Cardiac muscle cell (in vitro differentiated cells and primary cell): ENCODE measurements around the gene S100A2. TPM values are rescaled to one million over a fixed set of nuclear protein-coding genes. Genes with fewer than 3 reads are reported as not detected.
A peak's percentile ranks its signal among the peaks of the same experiment; 100 is the strongest.

ENCODE experiments used
- DNase-seq, 2 donors: peaks; one replicate each; pipeline versions ENCODE4 v3.0.0 to v3.0.0-alpha.2; 2010 to 2017; ENCODE audit warnings: low read depth in 1 of 2, low spot score in 1 of 2
- H3K27ac ChIP-seq: fragments of 200-600 bp; sonication (generic); 2 replicates; pipeline ENCODE4 v1.5.1; 2016
- H3K27me3 ChIP-seq: fragments of 200-600 bp; sonication (generic); 2 replicates; pipeline ENCODE4 v1.6.0; 2016; ENCODE audit warnings: control low read depth
- H3K36me3 ChIP-seq: fragments of 200-600 bp; sonication (generic); 2 replicates; pipeline ENCODE4 v1.5.1; 2016; ENCODE audit warnings: control low read depth
- H3K4me1 ChIP-seq: fragments of 200-600 bp; sonication (generic); 2 replicates; pipeline ENCODE4 v1.8.1; 2017; ENCODE audit warnings: low read depth, mild to moderate bottlenecking, mixed run types
- H3K4me3 ChIP-seq: fragments of 200-600 bp; sonication (generic); 2 replicates; pipeline ENCODE4 v1.5.1; 2016; ENCODE audit warnings: mild to moderate bottlenecking
- H3K9me3 ChIP-seq: fragments of 200-600 bp; sonication (generic); 2 replicates; pipeline ENCODE4 v1.5.1; 2017; ENCODE audit warnings: low read depth, mild to moderate bottlenecking, control low read depth
- CTCF ChIP-seq: IDR thresholded peaks from 2 replicates; pipeline ENCODE4 v1.5.1; 2012; ENCODE audit warnings: low read depth, mild to moderate bottlenecking, low read length
- polyA plus RNA-seq: library from polyadenylated mRNA; unstranded; fragments of >200 nt; fragmentation: Nextera tagmentation; extraction: Ambion mirVana; gene quantifications from 2 replicates; pipeline ENCODE4 v1.2.1, GENCODE V29; 2016
- total RNA-seq: library from RNA; depleted of rRNA; stranded (reverse); fragments of >200 nt; gene quantifications from 2 replicates; pipeline ENCODE4 v1.2.3, GENCODE V29; 2016

S100A2 gene
- total RNA-seq (0.35 TPM in 1 of 2 replicates, not detected in the other), polyA plus RNA-seq (2.3 and 3.7 TPM in 2 replicates)

GRCh38 chr1:153565529-153566374 lies at the start of gene S100A2:
S100A2 (minus strand) TSS chr1:153565844; CDS start chr1:153563877, 1,967 bp downstream.
- Histone ChIP-seq H3K27me3 (no peaks in the 10 kb centered on the region), H3K9me3 (no peaks in the 10 kb centered on the region), H3K4me1 (peaks cover 28% of the 10 kb centered on the region), H3K27ac (peak within 1 kb of the TSS; percentile 21), H3K4me3 (no peak within 1 kb of the TSS), H3K36me3 (no peaks in the 10 kb centered on the region)
- DNase-seq: peak in 1 of 2 donors; percentile 86
- TF ChIP-seq CTCF: no peak

DNA sequence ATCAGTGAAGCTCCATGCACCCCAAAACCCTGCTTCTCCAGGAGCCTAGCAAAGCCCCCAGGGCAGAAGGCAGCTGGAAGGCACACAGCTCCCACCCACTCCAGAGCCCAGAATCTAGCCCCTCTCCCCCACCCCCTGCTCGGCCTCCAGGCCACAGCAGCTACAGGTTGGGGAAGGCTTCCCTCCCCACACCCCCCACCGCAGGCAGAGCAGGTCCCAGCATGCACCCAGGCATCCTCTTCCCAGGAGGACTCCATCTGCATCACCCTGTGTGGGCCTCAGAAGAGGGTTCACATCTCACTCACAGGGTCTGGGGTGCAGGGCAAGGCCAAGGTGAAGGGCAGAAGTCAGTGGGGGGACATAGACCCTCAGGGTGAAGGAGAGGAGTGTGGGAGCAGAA lies 49.8 kb upstream of the S100A2 start:
- no peaks in the 10 kb centered on the region for H3K36me3 ChIP-seq
- DNase-seq: no peak
- no peak overlapping the region for H3K27ac ChIP-seq
- no peaks in the 10 kb centered on the region for H3K9me3 ChIP-seq
- H3K4me1 ChIP-seq: peaks cover 16% of the 10 kb centered on the region
- no peak for TF ChIP-seq CTCF
- no peak overlapping the region for H3K4me3 ChIP-seq
- H3K27me3 ChIP-seq: no peaks in the 10 kb centered on the region

DNA sequence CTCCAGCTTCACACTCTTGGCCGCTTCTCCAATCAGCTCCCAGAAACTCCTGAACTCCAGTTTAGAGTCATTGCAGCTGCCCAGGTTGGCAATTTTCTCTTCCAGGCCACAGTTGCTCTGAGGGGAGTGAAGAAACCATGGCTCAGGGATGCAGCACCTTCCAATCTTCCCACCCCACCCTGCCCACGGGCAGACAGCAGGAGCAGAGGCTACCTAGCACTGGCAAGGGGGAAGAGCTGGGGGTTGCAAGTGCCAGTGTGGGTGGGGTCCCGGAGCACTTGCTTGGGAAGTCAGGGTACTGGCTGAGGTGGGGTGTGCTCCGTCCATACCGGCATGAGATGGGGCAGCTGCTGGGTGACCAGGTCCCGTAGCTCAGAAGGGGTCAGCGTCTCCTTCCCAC lies 49.3 kb upstream of the S100A2 start:
- no peak for TF ChIP-seq CTCF
- DNase-seq: no peak
- Histone ChIP-seq H3K4me1 (peaks cover 21% of the 10 kb centered on the region), H3K9me3 (no peaks in the 10 kb centered on the region), H3K27ac (no peak overlapping the region), H3K4me3 (no peak overlapping the region), H3K27me3 (no peaks in the 10 kb centered on the region), H3K36me3 (no peaks in the 10 kb centered on the region)

- Histone ChIP-seq H3K4me3 (no peak overlapping the region), H3K36me3 (no peaks in the 10 kb centered on the region), H3K27me3 (no peaks in the 10 kb centered on the region), H3K4me1 (peaks cover 27% of the 10 kb centered on the region), H3K27ac (no peak overlapping the region), H3K9me3 (no peaks in the 10 kb centered on the region)
- DNase-seq: no peak
- TF ChIP-seq CTCF: peak; percentile 20
Observed at GRCh38 chr1:153614189-153614900, 48.7 kb upstream of the S100A2 start.

GRCh38 chr1:153613406-153613805 lies 47.8 kb upstream of the S100A2 start:
- Histone ChIP-seq H3K27me3 (no peaks in the 10 kb centered on the region), H3K4me3 (no peak overlapping the region), H3K9me3 (no peaks in the 10 kb centered on the region), H3K4me1 (peaks cover 33% of the 10 kb centered on the region), H3K36me3 (no peaks in the 10 kb centered on the region), H3K27ac (no peak overlapping the region)
- no peak for TF ChIP-seq CTCF
- DNase-seq: no peak
